ENCODE data around the gene PRKAR1A.

Gene PRKAR1A

DNA sequence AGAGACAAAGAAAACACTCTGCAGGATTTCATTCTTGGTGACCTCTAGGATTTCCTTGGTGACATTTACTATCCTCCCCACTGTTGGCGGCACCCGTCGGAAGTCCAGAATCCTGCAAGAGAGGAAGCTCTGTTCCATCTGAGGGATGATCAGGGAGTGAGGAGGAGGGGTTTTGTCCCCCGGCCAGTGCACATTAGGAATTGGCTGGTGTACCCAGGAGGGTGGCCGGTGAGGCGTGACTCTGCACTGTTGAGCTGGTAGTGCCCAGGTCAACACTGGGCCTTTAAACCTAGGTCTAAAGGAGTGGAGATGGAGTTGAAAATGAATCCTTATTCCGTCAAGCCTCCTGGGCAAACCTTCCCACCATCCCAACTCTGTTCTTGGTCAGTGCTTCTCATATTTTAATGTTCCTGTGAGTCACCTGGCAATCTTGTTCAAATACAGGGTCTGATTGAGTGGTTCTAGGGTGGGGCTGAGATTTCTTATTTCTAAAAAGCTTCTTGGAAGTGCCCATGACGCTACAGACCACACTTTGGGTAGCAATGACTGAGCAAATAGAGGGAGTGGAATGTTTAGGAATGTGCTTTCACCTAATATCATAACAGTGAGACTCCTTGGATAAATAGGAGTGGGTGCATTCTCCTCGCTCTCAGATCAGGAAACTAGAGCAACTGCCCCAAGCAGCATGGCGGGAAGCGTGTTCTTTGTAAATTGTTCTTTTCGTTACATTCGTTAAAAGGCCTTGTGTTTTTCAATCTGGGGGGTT is 30.7 kb downstream of the PRKAR1A start:
- DNase-seq (ENCODE audit: low spot score): no peak

DNA sequence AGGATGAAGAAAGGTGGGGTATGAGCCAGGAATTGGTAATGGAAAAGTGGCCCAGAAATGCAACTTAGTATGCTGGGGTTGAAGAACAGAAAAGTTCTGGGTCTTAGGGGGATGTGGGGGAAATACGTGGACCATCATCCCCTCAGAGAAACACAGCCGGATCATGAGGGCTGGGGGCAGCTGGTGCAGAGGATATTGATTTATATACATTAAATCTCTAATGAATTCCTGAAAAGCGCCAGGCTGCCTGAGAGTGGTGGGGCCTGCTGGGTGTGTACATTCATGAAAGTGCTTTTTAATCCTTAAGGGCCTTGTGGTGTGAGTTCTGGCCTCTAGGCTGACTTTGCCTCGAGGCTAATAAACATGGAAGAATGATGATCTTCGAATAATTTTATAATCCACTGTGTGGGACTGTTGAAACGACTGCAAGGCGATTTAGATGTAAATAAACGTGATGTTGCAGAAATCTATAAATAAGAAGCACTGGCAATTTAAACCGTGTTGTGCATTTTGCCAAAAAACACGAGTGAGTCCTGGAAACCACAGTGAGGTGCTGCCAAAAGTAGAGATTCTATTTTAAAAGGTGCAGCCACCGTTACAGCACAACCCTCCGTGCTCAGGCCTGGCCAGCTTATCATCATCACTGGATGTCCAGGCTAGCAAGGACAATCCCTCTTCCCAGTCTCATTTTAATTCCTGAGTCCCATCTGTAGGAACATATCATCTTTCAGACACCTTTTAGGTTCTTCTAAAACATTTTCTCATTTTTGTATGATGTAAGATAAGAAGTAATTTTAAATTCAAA is 32.1 kb downstream of the PRKAR1A start:
- DNase-seq (ENCODE audit: low spot score): no peak

DNA sequence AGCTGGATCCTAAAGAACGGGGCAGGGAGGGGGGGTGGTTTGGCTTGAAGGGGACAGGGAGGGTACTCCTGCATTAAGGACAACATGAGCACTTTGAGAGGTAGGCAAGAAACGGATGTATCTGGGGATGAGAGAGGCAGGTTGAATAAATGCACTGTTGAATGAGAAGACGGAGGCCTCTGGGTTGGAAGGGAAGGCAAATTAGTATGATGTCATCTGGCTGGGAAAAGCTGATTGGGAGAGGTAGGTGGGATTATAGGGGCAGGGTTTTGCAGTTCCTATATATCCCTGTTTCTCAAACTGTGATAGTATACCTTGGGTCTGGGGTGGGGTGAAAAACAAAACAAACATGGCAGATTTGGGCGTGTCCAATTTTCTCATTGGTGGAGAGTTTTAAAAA is 44.3 kb downstream of the PRKAR1A start:
- DNase-seq (ENCODE audit: low spot score): no peak

GRCh38 chr17:68559316-68559715 is 47.1 kb downstream of the PRKAR1A start:
- no peak for DNase-seq (ENCODE audit: low spot score)

DNA sequence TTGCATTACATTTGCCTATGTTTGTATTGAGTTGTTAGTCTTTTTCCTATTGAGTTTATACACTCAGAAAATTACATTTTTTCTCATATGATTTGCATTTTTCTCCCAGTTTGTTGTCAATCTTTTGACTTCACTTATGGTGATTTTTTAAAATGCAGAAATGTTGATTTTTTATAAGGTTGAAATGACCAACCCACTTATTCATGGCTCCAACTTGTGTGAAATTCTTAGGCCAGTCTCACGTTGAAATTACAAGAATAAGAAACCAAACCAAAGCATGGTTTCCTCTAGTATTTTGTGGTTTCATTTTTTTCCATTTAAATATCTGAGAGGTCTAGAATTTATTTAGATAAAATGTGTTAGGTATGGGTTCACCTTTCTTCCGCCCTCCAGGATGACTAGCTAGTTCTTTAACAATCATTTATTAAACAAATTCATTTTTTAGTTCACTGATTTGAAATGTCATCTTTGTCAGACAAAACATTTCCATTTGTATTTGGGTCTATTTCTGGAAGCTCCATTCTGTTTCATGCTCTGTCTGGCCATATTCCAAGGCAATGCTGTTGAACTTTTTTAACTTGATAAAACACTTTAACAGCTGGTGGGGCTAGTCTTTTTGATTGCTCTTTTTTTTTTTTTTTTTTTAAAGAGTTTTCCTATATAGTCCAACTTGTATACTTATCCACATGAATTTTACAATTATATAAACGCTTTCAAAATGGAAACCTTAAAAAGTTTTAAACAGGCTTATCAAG is 48.9 kb downstream of the PRKAR1A start:
- no peak for DNase-seq (ENCODE audit: low spot score)

- DNase-seq (ENCODE audit: low spot score): no peak
Observed at GRCh38 chr17:68562736-68563135, 50.5 kb downstream of the PRKAR1A start.

- no peak for DNase-seq (ENCODE audit: low spot score)
Observed at GRCh38 chr17:68564415-68565111, 52.3 kb downstream of the PRKAR1A start.

DNA sequence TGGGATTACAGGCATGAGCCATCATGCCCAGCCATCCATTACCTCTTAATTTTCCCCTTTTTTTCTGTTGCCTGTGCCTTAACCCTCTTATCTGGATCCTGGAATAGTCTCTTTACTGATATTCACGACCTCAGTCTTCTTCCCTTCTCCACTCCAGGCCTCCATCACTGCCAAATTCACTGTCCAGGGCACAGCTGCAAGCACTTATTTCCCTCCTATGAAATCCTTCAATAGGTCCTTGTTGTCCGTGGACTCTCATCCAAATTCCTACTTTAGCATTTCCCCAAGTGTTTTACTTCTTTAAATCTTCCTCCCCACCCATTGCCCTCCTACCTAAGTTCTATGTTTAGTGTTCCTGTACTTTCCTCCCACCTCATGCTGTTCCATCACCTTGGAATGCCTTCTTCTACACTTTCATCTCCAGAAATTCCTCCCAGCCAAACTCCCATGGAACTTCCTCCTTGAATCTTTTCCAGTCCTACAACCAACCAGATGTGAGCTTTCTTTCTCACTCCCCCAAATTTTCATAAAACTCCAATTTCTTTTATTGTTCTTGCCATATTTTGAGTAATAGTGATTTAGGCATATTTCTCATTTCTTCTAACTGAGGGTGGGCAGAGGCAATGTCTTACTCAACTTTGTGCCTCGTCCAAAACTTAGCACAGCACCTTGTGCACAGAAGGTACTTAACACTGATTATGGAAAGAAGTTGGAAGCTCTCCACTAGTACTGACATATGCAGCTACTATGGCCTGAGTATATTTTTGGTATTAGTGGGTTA is 53.6 kb downstream of the PRKAR1A start:
- no peak for DNase-seq (ENCODE audit: low spot score)

DNA sequence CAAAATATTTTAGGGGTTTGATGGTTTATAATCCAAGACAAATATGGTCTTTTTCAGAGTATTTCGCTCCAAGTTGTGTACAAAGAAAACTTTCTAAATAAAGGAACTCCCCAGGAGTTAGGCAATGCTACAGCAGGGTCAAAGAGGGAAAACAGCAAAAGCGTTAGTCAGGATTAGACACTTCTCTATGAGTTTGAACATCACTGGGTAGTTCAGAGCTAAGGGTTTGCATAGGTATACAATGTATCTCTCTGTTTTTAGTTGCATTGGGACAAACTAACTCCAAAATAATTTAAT is 54.2 kb downstream of the PRKAR1A start:
- no peak for DNase-seq (ENCODE audit: low spot score)

DNA sequence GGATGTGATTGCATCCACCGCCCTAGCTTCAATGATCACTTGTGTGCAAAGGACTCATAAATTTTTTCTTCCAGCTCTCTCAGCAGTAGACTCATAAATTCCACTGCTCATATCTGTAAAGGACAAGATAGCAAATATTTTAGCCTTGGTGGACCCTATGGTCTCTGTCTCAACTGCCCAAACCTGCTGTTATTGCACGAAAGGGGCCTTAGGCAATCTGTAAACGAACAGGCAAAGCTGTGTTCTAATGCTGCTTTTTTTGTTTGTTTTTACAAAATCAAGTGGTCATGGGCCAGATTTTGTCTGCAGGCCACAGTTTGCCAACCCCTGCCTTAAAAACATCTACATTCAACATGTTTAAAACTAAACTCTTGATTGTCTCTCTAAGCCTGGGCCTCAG is 54.8 kb downstream of the PRKAR1A start:
- no peak for DNase-seq (ENCODE audit: low spot score)

GRCh38 chr17:68567581-68567980 is 55.4 kb downstream of the PRKAR1A start:
- DNase-seq (ENCODE audit: low spot score): no peak

- no peak for DNase-seq (ENCODE audit: low spot score)
Observed at GRCh38 chr17:68568581-68568980, 56.4 kb downstream of the PRKAR1A start.

DNA sequence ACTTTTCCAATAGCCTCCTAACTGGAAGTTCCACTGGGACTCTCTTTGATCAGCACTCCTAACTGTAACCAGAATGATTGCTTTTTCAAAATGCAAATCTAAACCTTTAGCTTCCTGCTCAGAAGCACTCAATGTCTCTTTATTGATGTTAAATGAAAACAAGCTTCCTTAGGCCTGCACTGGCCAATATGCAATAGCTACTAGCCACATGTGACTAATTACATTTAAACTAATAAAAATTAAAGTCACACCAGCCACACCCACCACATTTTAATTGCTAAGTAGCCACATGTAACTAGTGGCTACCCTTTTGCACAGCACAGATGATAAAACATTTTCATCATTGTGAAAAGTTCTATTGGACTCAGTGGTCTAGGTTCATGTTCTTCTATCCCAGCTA is 57.1 kb downstream of the PRKAR1A start:
- DNase-seq (ENCODE audit: low spot score): no peak

DNA sequence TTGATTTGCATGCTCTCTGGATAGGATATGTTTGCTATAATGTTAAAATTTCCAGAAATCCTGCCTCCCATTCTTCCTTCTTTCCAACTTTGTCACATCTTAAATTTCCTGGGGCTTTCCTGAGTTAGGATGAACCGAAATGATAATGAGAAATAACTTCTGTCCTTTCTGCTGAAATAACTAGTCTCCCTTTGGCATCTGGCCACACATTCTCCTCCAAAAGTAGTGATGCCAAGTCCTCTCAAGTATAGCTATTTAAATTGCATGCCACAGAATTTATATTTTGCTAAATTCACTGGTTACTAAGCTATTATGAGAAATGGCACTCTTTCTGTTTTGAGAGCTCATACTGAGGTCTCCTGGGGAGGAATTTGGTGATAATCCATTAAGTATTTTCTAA is 58.3 kb downstream of the PRKAR1A start:
- no peak for DNase-seq (ENCODE audit: low spot score)

DNA sequence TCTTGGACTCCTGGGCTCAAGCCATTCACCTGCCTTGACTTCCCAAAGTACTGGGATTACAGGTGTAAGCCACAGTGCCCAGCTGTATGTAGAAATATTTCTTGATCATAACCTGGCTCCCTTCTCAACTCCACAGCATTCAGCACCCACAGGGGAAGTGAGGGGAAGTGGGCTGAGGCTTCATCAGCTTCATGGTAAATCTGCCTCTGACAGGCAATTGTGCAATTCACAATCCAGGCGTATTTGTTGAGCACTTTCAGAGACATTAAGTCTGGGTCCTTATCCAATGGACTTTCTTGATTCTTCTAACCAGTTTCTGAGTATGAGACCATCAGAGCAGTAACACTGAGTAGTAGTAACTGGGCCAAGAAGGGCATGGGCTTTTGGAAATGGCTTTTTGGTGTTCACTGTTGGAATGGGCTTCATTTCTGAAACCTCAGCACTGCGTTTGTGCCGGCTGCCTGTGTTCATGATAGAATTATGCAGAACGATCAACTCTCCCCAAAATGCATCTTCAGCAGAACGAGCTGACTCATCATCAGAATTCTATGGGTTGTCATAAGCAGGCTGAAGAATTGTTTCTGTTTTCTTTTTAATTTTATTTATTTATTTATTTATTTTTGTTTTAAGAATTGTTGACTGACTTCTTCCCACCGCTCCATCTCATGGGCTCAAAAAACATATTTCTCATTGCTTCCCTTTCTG is 60.1 kb downstream of the PRKAR1A start:
- no peak for DNase-seq (ENCODE audit: low spot score)

GRCh38 chr17:68573338-68573737 is 61.1 kb downstream of the PRKAR1A start:
- DNase-seq (ENCODE audit: low spot score): no peak

DNA sequence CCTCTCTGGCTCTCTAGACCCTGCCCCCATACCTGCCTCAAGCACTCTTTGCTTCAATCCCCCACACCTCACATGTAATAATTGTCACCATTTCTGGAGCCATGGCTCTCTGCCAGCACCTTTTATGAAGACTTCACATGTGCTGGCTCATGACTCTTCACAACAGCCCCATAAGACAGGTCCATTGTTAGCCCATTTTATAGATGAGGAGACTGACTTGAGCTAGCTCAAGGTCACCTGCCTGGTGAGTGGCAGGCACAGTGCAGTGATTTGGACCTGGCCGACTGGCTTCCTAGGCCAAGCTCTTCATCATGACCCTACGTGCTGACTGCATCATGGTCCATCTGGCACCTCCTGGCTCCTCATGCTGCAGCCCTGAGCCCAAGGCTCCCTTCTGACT is 63.9 kb downstream of the PRKAR1A start:
- no peak for DNase-seq (ENCODE audit: low spot score)

- no peak for DNase-seq (ENCODE audit: low spot score)
Observed at GRCh38 chr17:68576811-68577496, 64.7 kb downstream of the PRKAR1A start.

DNA sequence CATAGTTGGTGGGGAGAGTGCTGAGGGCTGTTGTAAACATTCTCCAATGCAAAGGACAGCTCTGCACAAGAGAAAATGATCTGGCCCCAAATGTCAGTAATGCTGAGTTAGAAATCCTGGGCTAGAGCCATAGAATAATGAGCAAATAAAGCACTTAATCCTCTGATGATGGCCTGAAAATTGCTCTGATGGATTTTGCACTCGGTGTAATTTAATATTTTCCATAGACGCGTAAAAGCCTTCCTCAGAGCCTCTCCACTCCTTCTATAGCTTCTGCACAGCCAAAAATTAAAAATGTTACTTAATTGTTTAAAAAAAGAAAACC is 65.2 kb downstream of the PRKAR1A start:
- no peak for DNase-seq (ENCODE audit: low spot score)

- no peak for DNase-seq (ENCODE audit: low spot score)
Observed at GRCh38 chr17:68578236-68578635, 66.0 kb downstream of the PRKAR1A start.
